Stimulated activated CD8-positive, alpha-beta memory T cell treated with anti-CD3 and anti-CD28 coated beads, Interleukin-2, amount 100 ng/mL, for 48 hours (primary cell): Measurements from ENCODE around the gene VRTN.

Source experiments
- DNase-seq, 2 donors: peaks; one replicate each; pipeline ENCODE4 v3.0.0-alpha.2; 2020; ENCODE audit warnings: low read depth in 2 of 2

VRTN gene

DNA sequence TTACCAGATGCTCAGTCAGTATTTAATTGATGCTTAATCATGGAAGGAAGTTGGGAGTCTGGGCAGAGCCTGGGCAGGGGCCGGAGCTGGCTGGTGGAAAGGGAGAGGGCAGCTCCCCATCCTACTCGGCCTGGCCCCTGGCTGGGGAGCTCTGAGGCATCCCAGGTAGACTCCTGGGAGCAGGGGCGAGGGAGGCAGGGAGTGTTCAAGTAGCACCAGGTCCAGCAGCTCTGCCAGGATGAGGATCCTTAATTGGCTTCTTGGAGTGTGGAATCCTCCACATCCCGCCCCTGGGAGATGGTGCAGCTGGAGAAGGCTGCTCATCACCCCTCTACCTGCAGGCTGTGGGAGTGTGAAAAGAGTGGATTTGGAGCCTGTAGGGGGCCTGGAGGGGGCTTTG lies 46.8 kb downstream of the VRTN start:
- no peak for DNase-seq

GRCh38 chr14:74400031-74400685 lies 51.9 kb downstream of the VRTN start:
- no peak for DNase-seq

GRCh38 chr14:74400919-74401503 lies 52.7 kb downstream of the VRTN start:
- no peak for DNase-seq

GRCh38 chr14:74401504-74402241 lies 53.4 kb downstream of the VRTN start:
- peak; percentile 34 to 41 for DNase-seq

DNA sequence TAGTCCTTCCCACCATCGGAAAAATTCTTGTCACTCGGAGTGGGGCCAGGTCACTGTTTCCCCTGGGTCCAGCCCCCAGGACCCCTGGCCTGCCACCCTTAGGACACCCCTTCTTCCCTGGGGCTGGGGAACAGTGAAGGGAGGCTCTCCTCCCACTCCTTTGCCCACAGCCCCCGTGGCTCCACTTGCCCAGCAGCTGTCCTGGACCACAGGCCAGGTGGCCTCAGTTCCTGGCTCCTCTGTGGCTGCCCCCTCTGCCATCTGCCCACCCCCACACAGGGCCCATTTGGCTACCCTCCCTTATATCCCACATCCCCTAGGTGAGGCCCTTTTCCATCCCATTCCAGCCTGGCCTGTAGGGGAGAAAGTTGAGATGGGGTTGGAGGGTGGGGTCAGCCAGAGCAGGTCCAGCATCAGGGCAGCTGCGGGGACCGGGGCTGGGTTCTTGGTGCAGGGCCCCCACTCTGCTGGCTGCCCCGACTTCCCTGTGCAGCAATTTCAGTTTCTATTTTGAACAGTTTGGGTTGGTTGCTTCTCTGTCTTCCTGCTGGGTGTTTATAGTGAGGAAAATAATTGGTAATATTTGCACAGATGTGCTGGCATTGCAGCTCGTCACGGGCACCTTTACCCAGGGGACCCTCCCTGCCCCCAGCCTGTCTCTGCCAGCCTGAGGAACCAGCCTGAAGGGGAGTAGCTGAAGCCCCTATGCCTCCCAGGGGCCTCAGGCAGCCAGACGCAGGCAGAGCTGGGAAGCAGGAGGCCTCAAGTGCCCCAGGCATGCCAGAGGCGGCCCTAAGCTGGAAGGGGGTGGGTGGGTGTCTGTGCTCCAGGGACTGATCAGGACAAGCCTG lies 54.4 kb downstream of the VRTN start:
- DNase-seq = no peak

DNA sequence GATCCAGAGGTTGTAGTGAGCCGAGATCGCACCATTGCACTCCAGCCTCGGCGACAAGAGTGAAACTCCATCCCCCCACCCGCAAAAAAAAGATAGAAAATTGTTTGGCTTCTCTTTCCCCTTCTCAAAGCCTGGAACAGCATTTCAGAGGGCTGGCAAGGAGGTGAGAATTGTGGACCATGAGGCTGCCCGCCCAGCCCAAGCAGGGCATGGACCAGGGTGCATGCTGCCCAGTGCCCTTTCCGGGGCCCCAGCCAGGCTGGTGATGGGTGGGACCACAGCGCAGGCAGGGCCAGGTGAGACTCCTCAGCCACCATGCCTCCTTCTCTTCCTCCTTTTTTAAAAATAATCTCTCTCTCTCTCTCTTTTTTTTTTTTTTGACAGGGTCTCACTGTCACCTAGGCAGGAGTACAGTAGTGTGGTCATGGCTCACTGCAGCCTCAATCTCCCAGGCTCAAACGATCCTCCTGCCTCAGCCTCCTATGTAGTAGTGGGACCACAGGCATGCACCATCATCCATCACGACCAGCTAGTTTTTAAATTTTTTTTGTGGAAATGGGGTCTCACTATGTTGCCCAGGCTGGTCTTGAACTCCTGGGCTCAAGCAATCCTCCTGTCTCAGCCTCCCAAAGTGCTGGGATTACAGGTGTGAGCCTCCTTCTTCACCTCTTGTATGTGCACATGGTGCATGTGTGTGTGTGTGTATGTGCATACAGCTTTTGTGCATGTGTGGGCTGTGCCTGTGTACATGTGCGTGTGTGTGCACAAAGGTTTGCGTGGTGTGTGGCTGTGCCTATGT lies 55.5 kb downstream of the VRTN start:
- no peak for DNase-seq

DNA sequence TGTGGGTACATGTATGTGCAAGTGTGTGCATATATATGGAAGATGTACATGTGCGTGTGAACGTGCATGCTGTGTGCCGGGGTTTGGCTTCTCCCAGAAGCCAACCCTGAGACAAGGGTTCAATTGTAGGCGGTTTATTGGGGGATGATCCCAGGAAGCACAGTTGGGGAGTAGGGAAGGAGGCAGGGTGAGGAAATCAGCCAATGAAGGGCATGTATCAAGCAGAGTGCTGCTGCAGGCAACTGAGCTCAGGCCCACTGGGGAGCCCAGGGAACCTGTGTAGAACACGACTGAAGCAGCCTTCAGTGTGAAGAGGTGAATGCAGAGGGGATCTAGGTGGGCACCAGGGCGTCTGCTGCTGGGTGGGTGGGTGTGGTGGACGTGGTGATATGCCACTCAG lies 56.2 kb downstream of the VRTN start:
- DNase-seq = no peak

DNA sequence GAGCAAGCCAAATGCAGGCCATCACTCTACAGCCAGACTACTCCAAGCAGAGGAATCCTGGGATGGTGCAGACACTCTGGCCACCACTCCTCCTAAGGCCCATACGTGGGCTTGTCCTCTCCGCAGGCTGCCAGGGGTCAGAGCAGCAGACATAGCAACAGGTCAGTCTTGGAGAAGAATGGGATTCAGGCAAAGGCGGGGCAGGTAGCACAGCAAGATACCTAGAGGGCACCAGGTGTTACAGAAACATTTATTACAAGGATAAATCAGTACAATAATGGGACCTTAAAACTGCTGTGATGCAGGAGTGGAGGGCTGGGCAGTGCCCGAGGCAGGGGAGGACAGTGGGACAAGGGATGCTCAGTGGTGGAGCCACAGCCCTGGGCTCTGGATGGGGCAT lies 57.4 kb downstream of the VRTN start:
- no peak for DNase-seq

DNA sequence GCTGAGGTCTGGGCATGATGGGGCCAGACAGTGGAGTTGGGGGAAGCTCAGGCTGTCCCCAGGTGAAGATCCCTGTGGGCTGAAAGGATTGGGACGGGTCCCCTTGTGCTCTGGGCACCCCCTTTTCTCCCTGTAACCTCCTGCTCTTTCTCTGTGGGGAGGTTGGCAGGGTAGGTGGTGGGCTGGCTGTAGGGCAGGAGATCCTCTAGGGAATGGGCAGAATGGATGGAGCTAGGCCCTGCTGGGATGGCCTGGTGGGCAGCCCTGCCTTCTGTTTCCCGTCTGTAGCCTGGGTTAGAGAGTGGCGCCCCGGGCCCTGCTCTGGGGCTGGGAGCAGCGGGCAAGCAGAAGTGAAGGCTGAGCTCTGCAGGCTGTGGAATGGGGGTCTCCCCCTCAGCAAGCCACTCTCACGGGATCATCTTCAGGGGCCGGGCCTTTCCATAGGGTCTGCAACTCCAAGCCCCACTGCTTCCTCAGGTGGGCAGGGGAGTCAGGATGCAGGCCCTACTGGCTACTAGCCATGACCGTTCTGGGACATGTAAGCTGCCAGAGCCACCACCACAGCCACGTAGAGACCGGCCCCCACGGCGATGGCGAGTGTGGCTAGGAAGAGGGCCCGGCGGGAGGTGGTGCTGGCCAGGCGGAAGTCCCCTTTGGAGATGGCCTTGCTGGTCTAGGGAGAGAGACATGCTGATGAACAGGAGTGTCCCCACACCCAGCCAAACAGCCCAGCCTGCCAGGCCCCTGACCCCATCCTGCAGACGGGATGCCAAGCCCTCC lies 58.9 kb downstream of the VRTN start:
- DNase-seq = no peak

DNA sequence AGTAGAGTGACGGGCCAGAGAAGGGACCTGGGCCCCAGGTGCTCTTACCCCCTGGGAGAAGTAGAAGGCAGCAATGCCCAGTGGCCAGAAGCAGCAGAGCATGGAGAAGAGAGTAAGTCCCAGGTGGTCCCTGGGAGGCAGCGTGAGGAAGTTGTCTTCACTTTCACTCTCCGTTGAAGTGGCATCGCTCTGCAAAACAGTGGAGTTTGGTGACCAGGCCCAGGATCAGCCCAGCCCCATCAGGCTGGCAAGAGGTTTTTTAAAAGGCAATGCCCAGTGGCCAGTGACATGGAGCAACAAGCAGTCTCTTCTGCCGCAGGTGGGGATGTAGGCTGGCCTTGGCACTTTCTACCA lies 59.5 kb downstream of the VRTN start:
- no peak for DNase-seq

DNA sequence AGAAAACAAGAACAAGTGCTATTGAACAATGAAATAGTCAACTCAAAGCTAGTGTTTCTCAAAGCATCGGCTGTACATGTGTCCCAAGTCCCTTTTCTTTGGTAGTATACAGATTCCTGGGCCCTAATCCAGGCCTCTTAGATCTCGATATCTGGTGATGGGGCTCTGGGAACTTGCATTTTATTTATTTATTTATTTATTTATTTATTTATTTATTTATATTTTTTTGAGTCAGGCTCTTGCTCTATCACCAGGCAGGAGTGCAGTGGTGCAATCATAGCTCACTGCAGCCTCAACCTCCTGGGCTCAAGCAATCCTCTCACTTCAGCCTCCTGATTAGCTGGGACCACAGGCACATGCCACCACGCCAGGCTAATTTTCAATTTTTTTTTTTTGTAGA lies 60.6 kb downstream of the VRTN start:
- DNase-seq = no peak

GRCh38 chr14:74409441-74409840 lies 61.2 kb downstream of the VRTN start:
- DNase-seq = no peak
